GM19238 (cell line): ENCODE data around the gene ZNF132.

Experiments
- DNase-seq: peaks from one replicate; pipeline ENCODE4 v3.0.0; 2011; ENCODE audit warnings: low spot score; ENCODE audit not compliant: insufficient read length

Gene ZNF132

DNA sequence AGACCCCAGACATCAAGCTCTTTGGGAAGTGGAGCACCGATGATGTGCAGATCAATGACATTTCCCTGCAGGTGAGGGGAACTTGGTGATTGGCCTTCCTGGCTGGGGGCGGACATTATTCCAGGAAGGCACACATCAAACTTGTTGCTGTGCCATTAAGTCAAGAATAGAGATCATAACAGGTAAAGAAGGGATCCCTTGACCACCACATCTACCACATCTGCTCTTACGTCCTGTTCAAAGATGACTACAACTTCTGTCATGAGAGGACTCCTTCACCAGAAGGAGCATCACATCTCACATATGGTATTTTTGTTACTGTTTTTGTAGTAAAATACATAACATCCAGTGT is 51.8 kb downstream of the ZNF132 start:
- DNase-seq: no peak

DNA sequence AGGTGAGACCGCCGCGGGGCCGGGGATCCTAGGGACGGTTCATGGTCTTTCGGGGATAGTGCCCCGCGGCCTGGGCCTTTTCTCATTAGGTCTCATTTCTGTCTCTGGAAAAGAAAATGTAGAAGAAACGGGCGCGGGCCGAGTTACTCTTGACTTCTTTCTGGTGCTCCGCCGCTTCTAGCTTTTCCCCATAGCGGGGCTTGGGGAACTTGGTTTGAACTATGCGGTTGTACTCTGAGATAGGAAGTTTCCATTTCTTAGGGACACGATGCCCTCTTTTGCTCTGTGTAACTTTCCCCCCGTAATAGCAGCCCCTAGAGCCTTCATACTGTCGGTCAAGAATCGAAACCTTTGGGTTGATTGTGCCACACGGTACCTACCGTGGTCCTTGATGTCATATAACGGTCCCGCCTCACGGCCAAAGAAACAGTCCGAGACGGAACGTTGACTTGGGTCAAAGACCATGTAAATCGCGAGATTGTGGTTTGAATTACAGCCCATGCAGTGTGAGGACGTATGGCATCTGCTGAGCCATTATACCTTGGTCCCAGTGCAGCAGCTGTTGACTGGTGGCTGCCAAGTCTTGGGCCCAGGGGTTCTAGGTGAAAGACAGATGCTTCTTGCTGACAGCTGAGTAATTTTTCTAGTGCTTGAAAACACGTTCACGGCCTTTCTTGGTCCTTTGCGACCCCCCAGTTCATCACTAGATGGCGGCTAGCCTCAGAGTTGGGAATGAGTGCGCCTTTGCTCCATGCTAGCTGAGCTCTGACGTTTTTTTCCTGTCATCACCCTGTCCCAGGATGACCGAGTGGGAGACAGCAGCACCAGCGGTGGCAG is 52.4 kb downstream of the ZNF132 start:
- DNase-seq: no peak

DNA sequence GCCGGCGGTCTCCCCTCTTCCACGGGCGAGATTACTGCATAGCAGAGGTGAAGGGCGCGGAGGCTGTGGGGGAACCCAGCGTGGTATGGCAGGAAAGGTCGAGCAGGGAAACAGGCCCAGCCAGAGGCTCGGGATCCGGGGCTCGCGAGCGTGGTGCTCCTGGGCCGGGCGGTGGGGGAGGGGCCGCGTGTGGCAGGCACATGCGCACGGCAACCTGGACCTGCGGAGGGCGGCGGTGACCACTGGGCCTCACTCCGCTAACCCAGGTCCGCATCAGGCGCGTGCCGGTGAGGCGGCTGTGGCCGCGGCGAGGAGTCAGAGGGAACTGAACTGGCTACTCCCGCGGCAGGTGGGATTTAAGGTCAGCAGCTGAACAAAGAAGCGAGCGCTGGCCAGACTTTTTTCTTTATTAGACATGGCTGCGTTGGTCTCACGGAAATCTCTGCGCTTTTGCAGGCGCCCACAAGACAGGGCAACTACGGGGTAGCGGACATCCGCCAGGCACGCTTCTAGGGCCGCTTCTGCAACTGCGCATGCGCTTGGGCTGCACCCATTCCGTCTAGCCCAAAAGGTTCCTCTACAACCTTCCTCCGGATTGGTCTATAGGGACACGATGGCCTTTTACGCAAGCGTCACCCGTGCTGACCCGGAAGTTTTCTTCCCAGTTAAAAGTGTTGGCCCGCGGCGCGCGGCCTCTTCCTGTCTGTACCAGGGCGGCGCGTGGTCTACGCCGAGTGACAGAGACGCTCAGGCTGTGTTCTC is 53.2 kb downstream of the ZNF132 start, which contains the start of gene RPS5:
TSS of gene RPS5 (plus strand) at position 694 of the 762 bp plus-strand sequence. CDS start 869 bp downstream, outside the sequence.
- peak; percentile 99 for DNase-seq

DNA sequence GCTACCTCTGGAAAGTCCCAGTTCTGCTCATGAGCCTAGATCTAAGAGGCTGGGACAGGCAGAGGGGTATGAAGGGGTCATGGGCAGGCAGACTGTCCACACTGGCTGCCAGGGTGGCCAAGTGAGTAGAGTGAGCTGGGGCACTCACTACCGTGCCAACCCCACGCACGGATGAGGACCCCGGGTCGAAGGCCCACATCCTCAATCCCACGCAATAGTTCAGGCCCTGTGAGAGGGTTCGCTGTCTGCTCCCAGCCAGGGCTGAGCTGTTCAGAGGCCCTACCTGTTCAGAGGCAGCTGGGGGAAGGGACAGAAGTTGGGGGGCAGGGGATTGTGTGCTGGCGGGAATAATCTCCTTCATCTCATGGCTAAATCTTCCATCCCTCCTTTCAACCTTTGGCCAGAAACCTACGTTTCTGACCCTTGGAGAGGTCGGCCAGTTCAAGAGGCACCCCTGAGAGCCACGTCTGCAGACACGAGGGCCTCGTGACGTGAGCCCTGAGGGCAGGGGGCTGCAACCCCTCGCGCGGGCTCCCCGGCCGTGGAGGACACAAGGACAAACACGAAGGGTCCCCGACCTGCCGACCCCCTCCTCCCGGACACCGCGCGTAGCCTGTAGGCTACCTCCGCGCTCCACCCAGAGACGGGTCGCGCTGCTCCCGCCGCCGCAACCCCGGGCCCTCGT is 53.9 kb downstream of the ZNF132 start:
- DNase-seq: no peak

DNA sequence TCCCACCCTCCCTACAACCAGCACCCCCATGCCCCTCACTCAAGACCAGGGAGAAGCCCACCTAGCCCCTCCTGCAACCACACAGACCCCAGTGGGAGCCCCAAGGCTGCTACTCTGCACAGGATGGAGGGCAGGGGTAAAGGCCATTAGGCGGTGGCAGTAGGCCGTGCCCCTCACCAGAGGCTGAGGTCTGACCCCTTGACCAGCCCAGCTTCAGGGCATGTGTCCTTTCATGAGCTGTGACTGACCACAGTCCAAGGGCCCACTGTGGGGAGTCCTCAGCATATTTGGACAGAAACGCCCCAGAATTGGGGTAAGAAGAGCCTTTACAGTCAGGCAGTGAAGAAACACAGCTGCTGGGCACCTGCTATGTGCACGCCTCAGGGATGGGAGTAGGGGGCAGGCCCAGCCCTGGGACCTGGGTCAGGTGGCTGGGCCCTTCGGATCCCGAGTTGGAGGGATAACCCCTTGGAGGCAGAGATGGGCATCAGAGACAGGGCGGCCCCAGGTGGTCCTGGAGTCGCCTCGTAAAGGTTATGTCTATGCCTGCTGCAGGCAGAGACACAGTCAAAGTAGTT is 54.6 kb downstream of the ZNF132 start:
- no peak for DNase-seq

DNA sequence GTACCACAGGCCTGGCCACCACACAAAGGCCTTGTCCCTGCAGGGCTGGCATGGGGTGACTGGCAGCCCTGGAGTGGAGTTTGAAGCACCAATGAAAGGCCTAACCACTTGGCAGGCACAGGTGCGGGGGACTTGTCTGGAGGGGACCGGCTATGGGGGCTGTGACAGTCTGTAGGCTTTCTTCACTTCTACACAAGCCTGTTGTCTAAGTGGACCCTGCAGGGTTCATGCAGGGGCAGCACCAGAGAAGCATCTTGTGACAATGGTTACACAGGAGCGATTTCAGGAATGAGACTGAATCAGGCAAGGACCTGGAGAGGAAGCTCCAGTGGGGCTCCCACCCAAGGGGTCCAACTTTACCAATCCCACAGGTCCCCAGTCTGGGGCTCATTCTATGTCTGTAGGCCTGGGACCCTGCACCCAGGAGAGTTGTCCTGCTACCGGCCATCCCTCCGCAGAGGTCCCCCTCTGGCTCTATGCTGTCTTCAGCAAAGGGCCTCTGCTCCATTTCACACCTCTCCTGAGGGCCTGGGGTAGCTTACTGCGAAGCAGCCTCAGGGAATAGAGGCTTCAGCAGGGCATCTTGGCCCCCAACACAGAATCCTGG is 56.9 kb downstream of the ZNF132 start:
- no peak for DNase-seq
